HCT116 (cell line): ENCODE measurements around the gene GNGT2. TPM values are rescaled to one million over a fixed set of nuclear protein-coding genes. Genes with fewer than 3 reads are reported as not detected.

Experiments
- ATAC-seq: fragments of 200-7000 bp; cut with Tn5 transposase; 2 replicates; pipeline ENCODE4 v1.9.1; 2020; ENCODE audit warnings: mild to moderate bottlenecking, moderate library complexity
- BruUV-seq: library from RNA; stranded (reverse); fragments of 400-500 nt; replicated peaks from 2 replicates; lab custom pipeline; 2021; lab: Mats Ljungman, UMichigan
- CTCF ChIA-PET: fragments of 300-600 bp; sonication (Branson Sonifier 250); formaldehyde crosslinking; loops from one replicate; lab custom pipeline; 2021; ENCODE audit warnings: antibody characterized with exemption; lab: Charles Lee
- POLR2A ChIA-PET: fragments of 300-600, 350-600 bp; sonication (Branson Sonifier 250); formaldehyde crosslinking; loops from one replicate; lab custom pipeline; 2021; ENCODE audit warnings: antibody characterized with exemption; lab: Charles Lee
- RAD21 ChIA-PET, 2 experiments: fragments of 300-600 bp; sonication (Branson Sonifier 250); formaldehyde crosslinking; loops; one replicate each; lab custom pipeline; 2023; ENCODE audit warnings: low total read pairs in 2 of 2; ENCODE audit not compliant: uncharacterized antibody in 2 of 2, unreplicated experiment in 2 of 2, low non-redundant PET in 1 of 2; lab: Charles Lee
- DNase-seq: peaks from one replicate; pipeline ENCODE4 v3.0.0-alpha.2; 2010; ENCODE audit warnings: low read depth, low spot score
- H2AFZ ChIP-seq: fragments of 200-600 bp; shearing (Covaris generic), sonication (generic); 2 replicates; pipeline ENCODE4 v1.6.1; 2017; ENCODE audit warnings: low read depth, mixed run types, mixed read lengths, antibody characterized with exemption, low read length; ENCODE audit not compliant: poor library complexity, severe bottlenecking
- H3K27ac ChIP-seq: 2 replicates; pipeline ENCODE4 v1.5.1; 2012; ENCODE audit warnings: low read depth, low read length
- H3K27me3 ChIP-seq: fragments of 200-600 bp; sonication (generic); 2 replicates; pipeline ENCODE4 v1.6.1; 2016; ENCODE audit warnings: mixed run types, low read length, mixed read lengths; ENCODE audit not compliant: insufficient read depth
- H3K36me3 ChIP-seq, 2 experiments: fragments of 200-500 bp in 1 of 2; fragments of 200-600 bp in 1 of 2; sonication (Bioruptor generic) in 1 of 2; sonication (generic) in 1 of 2; 2 replicates each; pipeline versions ENCODE4 v1.5.1 to v1.6.1; 2014 to 2016; ENCODE audit warnings: low read length in 2 of 2, inconsistent platforms in 1 of 2, mixed read lengths in 1 of 2, mixed run types in 1 of 2; ENCODE audit not compliant: insufficient read depth in 2 of 2, control insufficient read depth in 1 of 2
- H3K4me1 ChIP-seq, 2 experiments: fragments of 200-600 bp in 1 of 2; sonication (generic) in 1 of 2; 2 replicates each; pipeline versions ENCODE4 v1.5.1 to v1.6.1; 2012 to 2017; ENCODE audit warnings: low read length in 2 of 2, inconsistent platforms in 1 of 2, mild to moderate bottlenecking in 1 of 2, mixed read lengths in 1 of 2, mixed run types in 1 of 2, moderate library complexity in 1 of 2; ENCODE audit not compliant: insufficient read depth in 2 of 2, control insufficient read depth in 1 of 2
- H3K4me2 ChIP-seq: fragments of 200-600 bp; sonication (generic); 2 replicates; pipeline ENCODE4 v1.6.1; 2017; ENCODE audit warnings: mixed run types, low read length, mixed read lengths
- H3K4me3 ChIP-seq, 2 experiments: fragments of 200-600 bp in 1 of 2; sonication (generic) in 1 of 2; replicated peaks in 1 of 2; 2 replicates each; pipeline ENCODE4 v1.5.1; 2011 to 2016; ENCODE audit warnings: low read length in 2 of 2, control low read depth in 1 of 2, low read depth in 1 of 2, mild to moderate bottlenecking in 1 of 2, mixed read lengths in 1 of 2, mixed run types in 1 of 2
- H3K79me2 ChIP-seq: fragments of 200-600 bp; sonication (generic); 2 replicates; pipeline ENCODE4 v1.6.1; 2017; ENCODE audit warnings: mild to moderate bottlenecking, mixed run types, low read length, moderate library complexity, mixed read lengths; ENCODE audit not compliant: insufficient read depth
- H3K9ac ChIP-seq: fragments of 200-600 bp; sonication (generic); 2 replicates; pipeline ENCODE4 v1.6.1; 2016; ENCODE audit warnings: low read length, mixed read lengths
- H3K9me2 ChIP-seq: fragments of 200-600 bp; sonication (generic), shearing (Covaris generic); 2 replicates; pipeline ENCODE4 v1.6.1; 2017; ENCODE audit warnings: mixed run types, mild to moderate bottlenecking, moderate library complexity; ENCODE audit not compliant: insufficient read depth
- H3K9me3 ChIP-seq, 2 experiments: fragments of 200-500 bp in 1 of 2; fragments of 200-600 bp in 1 of 2; sonication (Bioruptor generic) in 1 of 2; sonication (generic) in 1 of 2; 2 replicates each; pipeline ENCODE4 v1.6.1; 2014 to 2017; ENCODE audit warnings: low read length in 2 of 2, mixed read lengths in 2 of 2, inconsistent platforms in 1 of 2, low read depth in 1 of 2, mild to moderate bottlenecking in 1 of 2, mixed run types in 1 of 2, moderate library complexity in 1 of 2; ENCODE audit not compliant: control insufficient read depth in 1 of 2, insufficient read depth in 1 of 2
- H4K20me1 ChIP-seq: fragments of 200-600 bp; sonication (generic), shearing (Covaris generic); 2 replicates; pipeline ENCODE4 v1.6.1; 2017; ENCODE audit warnings: mixed run types, mild to moderate bottlenecking, moderate library complexity; ENCODE audit not compliant: insufficient read depth
- CTCF ChIP-seq, 3 experiments: fragments of 200-600 bp in 1 of 3; sonication (generic) in 1 of 3; IDR thresholded peaks in 2 of 3; conservative IDR thresholded peaks in 1 of 3; 2 replicates each; pipeline ENCODE4 v1.5.1; 2012 to 2017; ENCODE audit warnings: low read depth in 2 of 3, low read length in 2 of 3, antibody characterized with exemption in 1 of 3, borderline replicate concordance in 1 of 3, control low read depth in 1 of 3, mild to moderate bottlenecking in 1 of 3, mixed read lengths in 1 of 3, mixed run types in 1 of 3, moderate library complexity in 1 of 3; ENCODE audit not compliant: insufficient read depth in 1 of 3
- RAD21 ChIP-seq: IDR thresholded peaks from 2 replicates; pipeline ENCODE4 v1.6.1; 2012; ENCODE audit warnings: low read depth, mild to moderate bottlenecking
- SP1 ChIP-seq: IDR thresholded peaks from 2 replicates; pipeline ENCODE4 v1.6.1; 2012; ENCODE audit warnings: low read depth
- intact Hi-C: fragments of 100-400 bp; cut with micrococcal nuclease; formaldehyde crosslinking; loops from 2 replicates; pipeline ENCODE4 v1.10.0; 2022
- total RNA-seq: library from RNA; stranded (reverse); gene quantifications from one replicate; pipeline ENCODE4 v1.2.1, GENCODE V29; 2021; ENCODE audit not compliant: unreplicated experiment
- TF ChIP-seq, protein P1 (sequence below): IDR thresholded peaks from 2 replicates; pipeline ENCODE4 v1.6.1; 2012

GNGT2 gene
- total RNA-seq, 1 experiment from 2014 or later, result not detected

- Histone ChIP-seq H3K9ac (no peak overlapping the region), H3K27ac (no peak overlapping the region), H3K36me3 (no peaks in the 10 kb centered on the region), H3K79me2 (no peaks in the 10 kb centered on the region), H3K4me1 (peaks cover 2 to 39% of the 10 kb centered on the region in 2 experiments; a peak in 3 of 4 replicates), H3K9me3 (no peaks in the 10 kb centered on the region), H3K9me2 (no peaks in the 10 kb centered on the region), H2AFZ (no peak overlapping the region), H3K27me3 (no peaks in the 10 kb centered on the region), H3K4me3 (no peak overlapping the region), H4K20me1 (no peaks in the 10 kb centered on the region), H3K4me2 (0 out of 2 replicates have a peak overlapping the region, but pooled peaks have one; percentile 15)
- ChIA-PET POLR2A (interaction anchor here (1.7 kb wide), 1 partner anchor 192 kb away, joined by 4 read pairs; no protein-coding TSS in a partner anchor), CTCF (interaction anchor here (0.6 to 4.2 kb wide), 18 partner anchors 9 to 423 kb away, joined by 3 to 25 read pairs (median 5); partner anchors contain the start of gene ATP5MC1), RAD21 (no interaction called here)
- peak; percentile 66 for DNase-seq
- ATAC-seq, result peak; percentile 71
- intact Hi-C loops, result loop anchor here (1.0 to 10.0 kb wide), 6 partner anchors 35 to 423 kb away; no protein-coding TSS in a partner anchor
- peak; percentile 89 for TF ChIP-seq RAD21
- TF ChIP-seq, protein P1, sequence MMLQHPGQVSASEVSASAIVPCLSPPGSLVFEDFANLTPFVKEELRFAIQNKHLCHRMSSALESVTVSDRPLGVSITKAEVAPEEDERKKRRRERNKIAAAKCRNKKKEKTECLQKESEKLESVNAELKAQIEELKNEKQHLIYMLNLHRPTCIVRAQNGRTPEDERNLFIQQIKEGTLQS, result no peak
- TF ChIP-seq CTCF (IDR thresholded peaks at IDR 0.05 in 2 of 3, conservative IDR thresholded peaks at IDR 0.05 in 1 of 3; ENCODE audit: borderline replicate concordance in 1 of 3, insufficient read depth in 1 of 3, low read depth in 2 of 3, low read length in 2 of 3), result peak; percentile 94 to 99 (median 97)
- no peak for TF ChIP-seq SP1
- no TSS peak for BruUV-seq
Observed at GRCh38 chr17:49227436-49228261, 17.3 kb upstream of the GNGT2 start.
